Glutamatergic neuron (in vitro differentiated cells): ENCODE results near the gene C2CD4C. TPM values are rescaled to one million over a fixed set of nuclear protein-coding genes. Genes with fewer than 3 reads are reported as not detected.
A peak's percentile ranks its signal among the peaks of the same experiment; 100 is the strongest.

Experiments used
- DNase-seq: peaks from one replicate; pipeline ENCODE4 v3.0.0; 2022
- H3K27ac Mint-ChIP-seq: one replicate; pipeline ENCODE4 v1.8.0; 2020; ENCODE audit warnings: mild to moderate bottlenecking, mixed read lengths, inconsistent platforms; ENCODE audit not compliant: unreplicated experiment
- H3K27me3 Mint-ChIP-seq: one replicate; pipeline ENCODE4 v1.8.0; 2020; ENCODE audit warnings: mild to moderate bottlenecking, moderate library complexity, mixed read lengths, inconsistent platforms; ENCODE audit not compliant: unreplicated experiment
- H3K36me3 Mint-ChIP-seq: one replicate; pipeline ENCODE4 v1.8.0; 2020; ENCODE audit warnings: mild to moderate bottlenecking, mixed read lengths, inconsistent platforms; ENCODE audit not compliant: unreplicated experiment
- H3K4me1 Mint-ChIP-seq: one replicate; pipeline ENCODE4 v1.8.0; 2020; ENCODE audit warnings: mild to moderate bottlenecking, low read depth, mixed read lengths, inconsistent platforms; ENCODE audit not compliant: unreplicated experiment
- H3K4me3 Mint-ChIP-seq: one replicate; pipeline ENCODE4 v1.8.0; 2020; ENCODE audit warnings: mild to moderate bottlenecking, mixed read lengths, inconsistent platforms; ENCODE audit not compliant: unreplicated experiment
- H3K9me3 Mint-ChIP-seq: one replicate; pipeline ENCODE4 v1.8.0; 2020; ENCODE audit warnings: mild to moderate bottlenecking, moderate library complexity, mixed read lengths, inconsistent platforms; ENCODE audit not compliant: unreplicated experiment
- total RNA-seq: library from RNA; stranded (reverse); fragmentation: NEBNext Ultra II Directional; extraction: Animal tissue kit (Norgen Biotek cat#: 25700); gene quantifications from one replicate; pipeline ENCODE4 v1.2.1, GENCODE V29; 2021; ENCODE audit not compliant: unreplicated experiment
- TF ChIP-seq, protein P1 (sequence below): fragments of 200-600 bp; sonication (generic); IDR thresholded peaks from one replicate; pipeline ENCODE4 v1.5.0; 2021; ENCODE audit not compliant: partially characterized antibody, unreplicated experiment

C2CD4C gene
- total RNA-seq, 1 donor from 2014 or later, result 9.6 TPM

DNA sequence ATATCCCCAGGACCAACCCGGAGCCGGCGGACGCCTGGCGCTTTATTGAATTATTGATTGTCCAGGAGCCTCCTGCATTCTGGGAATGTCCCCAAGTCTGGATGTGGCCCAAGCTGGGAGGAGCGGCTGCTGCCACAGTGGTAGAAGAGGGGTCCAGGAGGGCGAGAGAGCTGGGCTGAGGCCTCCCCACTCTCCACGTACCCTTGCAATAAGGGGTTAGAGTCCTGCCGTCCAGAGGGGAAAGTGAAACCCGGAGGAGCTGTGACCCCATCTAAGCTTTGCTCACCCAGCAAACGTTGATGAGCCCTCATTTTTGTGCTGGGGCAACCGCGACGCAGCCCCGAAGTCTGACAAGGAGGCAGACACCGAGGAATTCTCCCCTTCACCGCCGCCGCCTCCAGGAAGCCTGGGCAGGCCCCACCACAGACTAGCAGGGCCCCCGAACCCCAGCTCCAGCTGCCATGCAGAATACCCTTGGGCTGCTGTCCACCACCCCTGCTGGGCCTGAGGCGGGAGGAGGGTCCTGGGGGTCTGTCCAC lies 1.4 kb upstream of the C2CD4C start:
- no peak overlapping the region for H3K4me3 Mint-ChIP-seq
- H3K36me3 Mint-ChIP-seq, result no peaks in the 10 kb centered on the region
- peak; percentile 41 for DNase-seq
- peaks cover 10% of the 10 kb centered on the region for H3K27me3 Mint-ChIP-seq
- peaks cover 13% of the 10 kb centered on the region for H3K9me3 Mint-ChIP-seq
- TF ChIP-seq, protein P1, sequence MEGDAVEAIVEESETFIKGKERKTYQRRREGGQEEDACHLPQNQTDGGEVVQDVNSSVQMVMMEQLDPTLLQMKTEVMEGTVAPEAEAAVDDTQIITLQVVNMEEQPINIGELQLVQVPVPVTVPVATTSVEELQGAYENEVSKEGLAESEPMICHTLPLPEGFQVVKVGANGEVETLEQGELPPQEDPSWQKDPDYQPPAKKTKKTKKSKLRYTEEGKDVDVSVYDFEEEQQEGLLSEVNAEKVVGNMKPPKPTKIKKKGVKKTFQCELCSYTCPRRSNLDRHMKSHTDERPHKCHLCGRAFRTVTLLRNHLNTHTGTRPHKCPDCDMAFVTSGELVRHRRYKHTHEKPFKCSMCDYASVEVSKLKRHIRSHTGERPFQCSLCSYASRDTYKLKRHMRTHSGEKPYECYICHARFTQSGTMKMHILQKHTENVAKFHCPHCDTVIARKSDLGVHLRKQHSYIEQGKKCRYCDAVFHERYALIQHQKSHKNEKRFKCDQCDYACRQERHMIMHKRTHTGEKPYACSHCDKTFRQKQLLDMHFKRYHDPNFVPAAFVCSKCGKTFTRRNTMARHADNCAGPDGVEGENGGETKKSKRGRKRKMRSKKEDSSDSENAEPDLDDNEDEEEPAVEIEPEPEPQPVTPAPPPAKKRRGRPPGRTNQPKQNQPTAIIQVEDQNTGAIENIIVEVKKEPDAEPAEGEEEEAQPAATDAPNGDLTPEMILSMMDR, result no peak
- H3K4me1 Mint-ChIP-seq, result peaks cover 4% of the 10 kb centered on the region
- H3K27ac Mint-ChIP-seq, result no peak overlapping the region

DNA sequence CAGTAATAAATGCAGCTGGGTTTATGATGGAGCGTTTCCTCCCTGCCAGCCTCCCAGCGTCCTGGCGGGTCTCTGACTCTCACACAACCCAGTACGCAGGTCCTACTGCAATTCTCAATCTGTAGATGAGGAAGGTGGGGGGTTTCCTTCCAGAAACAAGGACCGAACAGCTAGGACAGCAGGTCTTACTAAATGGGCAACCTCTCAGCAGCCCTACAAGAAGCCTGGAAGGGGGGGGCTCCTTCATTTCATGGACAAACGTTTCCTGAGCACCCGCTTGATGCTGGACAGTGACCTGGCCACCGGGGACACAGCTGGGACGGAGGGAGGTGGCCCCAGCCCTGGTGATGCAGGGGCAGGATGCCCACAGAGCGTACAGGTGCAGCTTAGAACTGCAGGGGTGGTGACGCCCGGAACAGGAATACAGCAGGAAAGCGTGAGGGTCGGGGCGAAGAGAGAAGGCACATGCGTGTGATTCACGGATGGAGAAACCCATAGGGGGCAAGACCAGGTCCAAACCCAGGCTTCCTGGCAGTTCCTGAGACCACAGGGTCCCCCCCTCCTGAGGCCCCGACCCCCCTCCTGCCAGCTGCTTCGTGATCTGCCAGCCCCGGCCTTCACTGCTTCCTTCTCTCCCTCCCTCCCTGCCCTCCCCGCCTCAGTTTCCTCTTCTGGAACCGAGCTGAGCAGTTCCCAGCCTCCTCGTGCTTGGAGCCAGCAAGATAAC lies 732 bp upstream of the C2CD4C start:
- peaks cover 13% of the 10 kb centered on the region for H3K27me3 Mint-ChIP-seq
- H3K36me3 Mint-ChIP-seq, result no peaks in the 10 kb centered on the region
- H3K4me1 Mint-ChIP-seq, result peaks cover 5% of the 10 kb centered on the region
- H3K4me3 Mint-ChIP-seq, result peak overlapping the region; percentile 90
- H3K9me3 Mint-ChIP-seq, result peaks cover 13% of the 10 kb centered on the region
- peak; percentile 30 for DNase-seq
- TF ChIP-seq, protein P1, result no peak
- H3K27ac Mint-ChIP-seq, result peak overlapping the region; percentile 77

DNA sequence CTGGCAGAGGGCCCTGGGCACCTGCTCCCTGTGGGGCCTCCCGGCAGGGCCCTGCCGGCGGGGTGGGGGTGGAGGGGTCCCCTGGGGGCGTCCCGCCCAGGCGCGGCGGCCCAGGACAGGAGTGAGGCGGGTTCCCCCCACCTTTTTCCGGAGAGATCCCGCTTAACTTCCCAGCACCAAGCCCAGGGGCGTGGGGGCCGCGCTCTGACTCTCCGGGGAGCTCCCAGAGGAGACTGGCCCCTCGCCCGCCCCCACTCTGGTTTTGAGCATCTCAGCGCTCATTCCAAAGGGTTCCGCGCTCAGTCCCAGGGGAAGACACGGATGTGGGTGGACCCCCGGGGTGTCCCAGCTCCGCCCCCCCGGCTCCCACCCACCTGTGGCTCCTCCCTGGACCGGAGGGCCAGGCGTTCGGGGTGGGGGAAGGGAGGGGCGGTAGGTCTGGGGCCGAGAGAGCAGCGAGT lies 476 bp downstream of the C2CD4C start:
- Mint-ChIP-seq H3K27me3 (peaks cover 13% of the 10 kb centered on the region), H3K4me1 (peaks cover 5% of the 10 kb centered on the region), H3K36me3 (no peaks in the 10 kb centered on the region), H3K9me3 (peaks cover 13% of the 10 kb centered on the region), H3K4me3 (no peak overlapping the region), H3K27ac (no peak overlapping the region)
- TF ChIP-seq, protein P1, result no peak
- peak; percentile 41 for DNase-seq

DNA sequence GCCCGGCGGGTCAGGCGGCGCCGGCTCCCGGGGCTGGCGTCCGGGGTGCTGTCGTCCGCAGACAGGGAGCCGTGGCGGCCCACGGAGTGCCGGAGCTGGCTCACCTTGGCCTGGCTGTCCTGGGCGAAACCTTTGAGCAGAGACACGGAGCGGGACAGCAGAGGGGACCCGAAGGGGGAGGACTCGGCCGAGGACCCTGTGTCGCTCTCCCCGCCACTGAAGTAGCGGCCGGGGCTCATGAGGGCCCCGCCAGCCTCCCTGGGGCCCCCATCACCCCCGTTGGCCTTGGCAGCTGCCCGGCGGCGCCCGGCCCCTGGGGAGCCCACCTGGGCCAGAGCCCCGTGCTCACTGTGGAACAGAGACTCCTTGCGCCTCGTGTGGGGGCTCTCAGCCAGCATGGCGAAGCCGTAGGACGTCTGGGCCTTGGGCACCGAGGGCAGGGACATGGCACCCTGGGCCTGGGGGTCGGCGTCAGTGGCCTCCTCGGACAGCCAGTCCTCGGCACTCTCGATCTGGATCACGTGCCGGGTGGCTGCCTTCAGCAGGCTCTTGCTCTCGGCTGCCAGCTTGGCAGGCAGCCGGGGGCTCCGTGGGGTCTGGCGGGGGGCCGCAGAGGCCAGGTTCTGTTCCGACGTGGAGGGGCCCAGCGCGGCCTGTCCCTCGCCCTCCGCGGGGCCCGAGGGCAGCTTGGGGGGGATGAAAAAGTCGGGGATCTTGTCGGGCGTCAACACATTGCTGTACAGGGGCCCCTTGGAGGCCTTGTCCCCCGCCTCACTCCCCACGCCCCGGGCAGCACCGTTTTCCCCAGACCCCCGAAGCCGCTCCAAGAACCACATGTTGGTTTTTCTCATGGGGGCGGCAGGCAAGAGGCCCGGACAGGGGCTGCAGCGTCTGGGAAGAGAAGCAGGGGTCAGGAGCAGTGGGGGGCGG lies 1.2 kb downstream of the C2CD4C start:
- H3K4me3 Mint-ChIP-seq, result no peak overlapping the region
- peak; percentile 24 for DNase-seq
- H3K27me3 Mint-ChIP-seq, result peaks cover 14% of the 10 kb centered on the region
- peaks cover 13% of the 10 kb centered on the region for H3K9me3 Mint-ChIP-seq
- peaks cover 5% of the 10 kb centered on the region for H3K4me1 Mint-ChIP-seq
- H3K36me3 Mint-ChIP-seq, result no peaks in the 10 kb centered on the region
- no peak overlapping the region for H3K27ac Mint-ChIP-seq
- TF ChIP-seq, protein P1, result no peak
